Measurements from ENCODE around the gene MRPL38. TPM values are rescaled to one million over a fixed set of nuclear protein-coding genes. Genes with fewer than 3 reads are reported as not detected.

Gene MRPL38
- total and polyA plus RNA-seq, 8 donors = 40.6 to 95.8 (median 53.8) TPM

- DNase-seq = peak in 1 of 6 donors; percentile 28
- intact Hi-C loops (cut with DNase I) = no loop called here
- WGBS, 2 donors = 83 to 91% methylated on average over 13 of the region's 13 CpGs
- Histone ChIP-seq H3K4me1 (peaks cover 4 to 10% (median 6%) of the 10 kb centered on the region in 3 donors), H3K9me3 (no peaks in the 10 kb centered on the region), H3K27me3 (no peaks in the 10 kb centered on the region), H3K36me3 (no peaks in the 10 kb centered on the region), H3K4me3 (no peak overlapping the region), H3K27ac (no peak overlapping the region)
- TF ChIP-seq CTCF (IDR thresholded peaks at IDR 0.05) = no peak
- ATAC-seq = no peak
- FAIRE-seq = no peak
Measured at GRCh38 chr17:75937652-75938051, 33.0 kb upstream of the MRPL38 start.

- no peaks in the 10 kb centered on the region for H3K36me3 ChIP-seq
- no peak overlapping the region for H3K4me3 ChIP-seq
- no peak overlapping the region for H3K27ac ChIP-seq
- H3K4me1 ChIP-seq = no peaks in the 10 kb centered on the region
- no peak for ATAC-seq
- no peak for TF ChIP-seq CTCF (IDR thresholded peaks at IDR 0.05)
- 85 to 89% methylated on average over 4 of the region's 4 CpGs for WGBS, 2 donors
- DNase-seq = no peak
- intact Hi-C loops (cut with DNase I) = no loop called here
- no peaks in the 10 kb centered on the region for H3K9me3 ChIP-seq
- H3K27me3 ChIP-seq = no peaks in the 10 kb centered on the region
- FAIRE-seq = no peak
Measured at GRCh38 chr17:75933808-75934207, 29.1 kb upstream of the MRPL38 start.

DNA sequence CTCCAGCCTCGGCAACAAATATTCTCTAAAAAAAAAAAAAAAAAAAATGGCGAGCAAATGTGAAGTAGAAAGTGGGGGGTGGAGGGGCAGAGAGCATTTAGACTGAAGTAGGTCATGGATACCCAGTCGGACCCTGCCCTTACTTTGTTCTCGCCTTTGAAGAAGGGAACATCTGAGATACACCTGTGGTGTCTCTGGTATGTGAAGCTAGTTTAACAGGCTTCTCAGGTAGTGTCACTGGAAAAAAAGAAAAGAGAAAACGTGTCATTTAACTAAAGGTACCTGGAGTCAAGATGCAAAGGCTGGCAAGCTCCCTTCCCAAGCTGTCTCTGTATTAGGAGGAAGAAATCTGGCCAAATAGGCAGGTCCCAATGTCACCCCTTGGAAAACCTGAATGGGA is 28.2 kb upstream of the MRPL38 start:
- no peak overlapping the region for H3K4me3 ChIP-seq
- TF ChIP-seq CTCF (IDR thresholded peaks at IDR 0.05) = no peak
- ATAC-seq (no peak), DNase-seq (no peak), FAIRE-seq (no peak)
- H3K36me3 ChIP-seq = no peaks in the 10 kb centered on the region
- no peak overlapping the region for H3K27ac ChIP-seq
- 87 to 89% methylated on average over 5 of the region's 5 CpGs for WGBS, 2 donors
- H3K9me3 ChIP-seq = no peaks in the 10 kb centered on the region
- intact Hi-C loops (cut with DNase I) = no loop called here
- no peaks in the 10 kb centered on the region for H3K27me3 ChIP-seq
- no peaks in the 10 kb centered on the region for H3K4me1 ChIP-seq

- no peaks in the 10 kb centered on the region for H3K27me3 ChIP-seq
- peak in 1 of 6 donors; percentile 15 for DNase-seq
- WGBS, 2 donors = 83 to 88% methylated on average over 4 of the region's 4 CpGs
- intact Hi-C loops (cut with DNase I) = no loop called here
- H3K36me3 ChIP-seq = no peaks in the 10 kb centered on the region
- no peaks in the 10 kb centered on the region for H3K9me3 ChIP-seq
- no peak overlapping the region for H3K27ac ChIP-seq
- no peak for FAIRE-seq
- no peak overlapping the region for H3K4me3 ChIP-seq
- TF ChIP-seq CTCF (IDR thresholded peaks at IDR 0.05) = no peak
- no peaks in the 10 kb centered on the region for H3K4me1 ChIP-seq
- ATAC-seq = no peak
Measured at GRCh38 chr17:75931062-75931461, 26.4 kb upstream of the MRPL38 start.

GRCh38 chr17:75927286-75927922 is 22.7 kb upstream of the MRPL38 start:
- no peak for FAIRE-seq
- Histone ChIP-seq H3K36me3 (no peaks in the 10 kb centered on the region), H3K27ac (no peak overlapping the region), H3K27me3 (no peaks in the 10 kb centered on the region), H3K4me3 (no peak overlapping the region), H3K4me1 (no peaks in the 10 kb centered on the region), H3K9me3 (no peaks in the 10 kb centered on the region)
- TF ChIP-seq CTCF (IDR thresholded peaks at IDR 0.05) = peak in 1 of 4 donors; percentile 12
- ATAC-seq = peak in 3 of 4 donors; percentile 57 to 74 (median 57)
- DNase-seq = peak in 1 of 6 donors; percentile 22
- intact Hi-C loops (cut with DNase I) = no loop called here
- 65 to 71% methylated on average over 6 of the region's 6 CpGs for WGBS, 2 donors
